ENCODE measurements around the gene MS4A10.

DNA sequence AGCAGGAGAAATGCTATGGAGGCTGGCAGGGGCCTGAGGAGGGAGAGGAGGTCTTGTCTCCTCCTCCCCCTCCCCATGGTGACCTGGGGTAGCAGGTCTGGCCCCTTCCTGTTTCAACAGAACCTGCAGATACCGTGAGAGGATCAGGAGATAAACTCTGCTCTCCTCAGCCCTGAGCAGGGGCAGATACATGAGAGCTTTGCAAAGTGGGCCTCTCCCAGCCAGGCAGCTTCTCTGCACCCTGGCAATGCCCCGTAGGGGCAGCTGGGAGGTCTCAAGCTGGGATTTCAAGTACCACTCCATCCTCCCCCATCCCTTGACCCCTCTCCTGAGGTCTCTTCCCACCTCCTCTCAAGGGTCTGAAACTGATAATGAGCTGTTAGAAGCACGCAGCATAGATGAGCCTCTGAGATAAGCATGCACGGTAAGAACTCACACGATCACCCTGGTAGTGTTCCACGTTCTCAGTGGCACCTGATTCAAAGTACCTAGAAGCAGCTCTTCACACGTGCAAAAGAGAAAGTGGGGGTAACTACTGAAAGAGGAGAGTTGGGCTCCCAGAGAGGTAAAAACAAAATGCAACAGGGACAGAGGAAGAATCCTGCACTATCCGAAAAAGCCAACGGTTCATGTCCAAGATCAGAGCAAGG is 51.9 kb downstream of the MS4A10 start:
- TF ChIP-seq BRCA1 (IDR thresholded peaks at IDR 0.05; ENCODE audit: low read depth, low read length): no peak
- no peak for TF ChIP-seq EP300 (IDR thresholded peaks at IDR 0.05; ENCODE audit: borderline replicate concordance in 1 of 2, control insufficient read depth in 1 of 2, low read depth in 2 of 2, low read length in 2 of 2)
